GM12874 (cell line): Measurements from ENCODE around the gene NT5C2.

Experiments used
- CTCF ChIP-seq: IDR thresholded peaks from 2 replicates; pipeline ENCODE4 v1.5.1; 2011; ENCODE audit warnings: low read depth, mild to moderate bottlenecking, control low read depth, low read length, moderate library complexity; ENCODE audit not compliant: insufficient read depth

Gene NT5C2

DNA sequence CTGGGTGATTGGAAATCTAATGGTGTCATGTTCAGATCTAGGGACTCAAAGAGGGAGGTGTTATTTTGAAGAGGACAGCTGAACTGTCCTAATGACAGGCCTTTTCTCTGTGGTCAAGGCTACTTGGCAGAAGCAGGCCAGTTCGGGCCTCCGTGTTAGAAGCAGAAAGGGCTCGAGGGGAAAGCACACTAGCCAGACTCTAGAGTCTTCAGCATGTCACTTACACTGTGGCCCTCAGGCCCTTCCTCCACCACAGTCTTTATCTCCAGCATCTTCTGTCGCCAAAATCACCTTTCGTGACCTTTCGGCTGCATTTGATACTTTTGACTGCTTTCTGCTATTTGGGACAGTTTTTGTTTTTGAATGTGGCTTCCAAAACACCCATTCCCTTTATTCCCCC lies 151.7 kb downstream of the NT5C2 start:
- TF ChIP-seq CTCF, result no peak

GRCh38 chr10:103040418-103040817 lies 152.7 kb downstream of the NT5C2 start:
- no peak for TF ChIP-seq CTCF

- TF ChIP-seq CTCF, result no peak
These were observed 154.5 kb downstream of the NT5C2 start for GRCh38 chr10:103038570-103038969.
